B cell (primary cell): Measurements from ENCODE around the gene PDCD2L. TPM values are rescaled to one million over a fixed set of nuclear protein-coding genes. Genes with fewer than 3 reads are reported as not detected.
"Not testable (repeated sequence)": the region's sequence is repeated elsewhere in the genome, so short reads cannot be mapped to it uniquely, and the experiment has no call there.

ENCODE experiments used
- ATAC-seq: fragments of 200-7000 bp; cut with Tn5 transposase; one replicate; pipeline ENCODE4 v1.10.0; 2021; ENCODE audit warnings: low read depth, mild to moderate bottlenecking, moderate number of reproducible peaks, moderate library complexity
- CTCF ChIA-PET: fragments of 350-600 bp; sonication (Branson Sonifier 250); formaldehyde crosslinking; loops from one replicate; lab custom pipeline; 2021; ENCODE audit warnings: antibody characterized with exemption, inconsistent platforms; lab: Charles Lee
- POLR2A ChIA-PET: fragments of 350-600 bp; sonication (Branson Sonifier 250); formaldehyde crosslinking; loops from one replicate; lab custom pipeline; 2021; ENCODE audit warnings: antibody characterized with exemption; lab: Charles Lee
- DNase-seq: peaks from one replicate; pipeline ENCODE4 v3.0.0; 2013
- H2AFZ ChIP-seq: 2 replicates; pipeline ENCODE4 v1.6.1; 2012; ENCODE audit warnings: mild to moderate bottlenecking, low read depth, low read length; ENCODE audit not compliant: insufficient read depth, poor library complexity, severe bottlenecking
- H3K27ac ChIP-seq, 2 donors: 1 replicate in 1 of 2; 2 replicates in 1 of 2; pipeline ENCODE4 v1.5.1; 2012 to 2013; ENCODE audit warnings: low read length in 2 of 2, mild to moderate bottlenecking in 2 of 2, moderate library complexity in 1 of 2
- H3K27me3 ChIP-seq, 4 experiments: fragments of 200-600 bp in 1 of 4; sonication (generic) in 1 of 4; replicated peaks in 1 of 4; 1 replicate in 2 of 4; 2 replicates in 2 of 4; pipeline versions ENCODE4 v1.6.1 to v1.7.0; 2013 to 2016; ENCODE audit warnings: low read length in 3 of 4, mild to moderate bottlenecking in 2 of 4, mixed read lengths in 1 of 4, moderate library complexity in 1 of 4; ENCODE audit not compliant: insufficient read depth in 4 of 4, control insufficient read depth in 3 of 4; ENCODE audit errors: control extremely low read depth in 1 of 4
- H3K36me3 ChIP-seq, 2 experiments: replicated peaks in 1 of 2; 1 replicate in 1 of 2; 2 replicates in 1 of 2; pipeline versions ENCODE4 v1.6.1 to v1.7.1; 2013; ENCODE audit warnings: low read length in 1 of 2; ENCODE audit not compliant: insufficient read depth in 2 of 2, control insufficient read depth in 1 of 2; ENCODE audit errors: control extremely low read depth in 1 of 2, extremely low read depth in 1 of 2
- H3K4me1 ChIP-seq, 2 donors: fragments of 200-600 bp in 1 of 2; sonication (generic) in 1 of 2; 1 replicate in 1 of 2; 2 replicates in 1 of 2; pipeline versions ENCODE4 v1.5.1 to v1.6.1; 2013 to 2017; ENCODE audit warnings: low read length in 2 of 2; ENCODE audit not compliant: control insufficient read depth in 2 of 2, insufficient read depth in 2 of 2
- H3K4me2 ChIP-seq: replicated peaks from 2 replicates; pipeline ENCODE3; 2012; ENCODE audit warnings: mild to moderate bottlenecking, low read depth, low read length; ENCODE audit not compliant: poor library complexity, severe bottlenecking
- H3K4me3 ChIP-seq, 5 experiments: fragments of 200-600 bp in 1 of 5; sonication (generic) in 1 of 5; 1 replicate in 3 of 5; 2 replicates in 2 of 5; pipeline versions ENCODE4 v1.5.1 to v1.7.0; 2011 to 2016; ENCODE audit warnings: low read length in 4 of 5, mild to moderate bottlenecking in 4 of 5, low read depth in 2 of 5, control low read depth in 1 of 5, moderate library complexity in 1 of 5; ENCODE audit not compliant: insufficient read depth in 1 of 5; ENCODE audit errors: control extremely low read depth in 1 of 5, extremely low read depth in 1 of 5
- H3K79me2 ChIP-seq: fragments of 200-600 bp; sonication (generic); one replicate; pipeline ENCODE4 v1.6.0; 2016; ENCODE audit warnings: low read length; ENCODE audit not compliant: control insufficient read depth, insufficient read depth
- H3K9ac ChIP-seq: fragments of 200-600 bp; sonication (generic); 2 replicates; pipeline ENCODE4 v1.6.1; 2017; ENCODE audit warnings: mild to moderate bottlenecking, low read length, moderate library complexity
- H3K9me3 ChIP-seq, 3 donors: one replicate each; pipeline versions ENCODE4 v1.6.1 to v1.7.1; 2013; ENCODE audit warnings: low read length in 2 of 3; ENCODE audit not compliant: control insufficient read depth in 2 of 3, insufficient read depth in 1 of 3; ENCODE audit errors: control extremely low read depth in 1 of 3
- H4K20me1 ChIP-seq: 2 replicates; pipeline ENCODE4 v1.6.0; 2012; ENCODE audit warnings: mild to moderate bottlenecking, low read length; ENCODE audit not compliant: insufficient read depth, control insufficient read depth, poor library complexity, severe bottlenecking
- H3K27ac Mint-ChIP-seq: one replicate; pipeline ENCODE4 v1.8.0; 2021; ENCODE audit warnings: mixed read lengths
- H3K27me3 Mint-ChIP-seq: one replicate; pipeline ENCODE4 v1.8.0; 2021; ENCODE audit warnings: mixed read lengths
- H3K4me1 Mint-ChIP-seq: one replicate; pipeline ENCODE4 v1.8.0; 2021; ENCODE audit warnings: mixed read lengths
- H3K4me3 Mint-ChIP-seq: one replicate; pipeline ENCODE4 v1.8.0; 2021; ENCODE audit warnings: mixed read lengths
- H3K9me3 Mint-ChIP-seq: one replicate; pipeline ENCODE4 v1.8.0; 2022; ENCODE audit warnings: mixed read lengths; ENCODE audit not compliant: insufficient read depth
- EZH2 ChIP-seq: IDR thresholded peaks from 2 replicates; pipeline ENCODE4 v1.6.1; 2012; ENCODE audit warnings: borderline replicate concordance, low read depth, mild to moderate bottlenecking, moderate library complexity, low read length; ENCODE audit not compliant: insufficient read depth, poor library complexity, severe bottlenecking
- WGBS: methylation state at CpG from one replicate; pipeline ENCODE4 v1.1.5; 2013; ENCODE audit warnings: missing lambda C conversion rate; ENCODE audit not compliant: insufficient coverage; 5-methylcytosine and 5-hydroxymethylcytosine counted together
- intact Hi-C: fragments of 100-400 bp; cut with micrococcal nuclease; formaldehyde crosslinking; loops from one replicate; pipeline ENCODE4 v1.10.0; 2022
- polyA plus RNA-seq: library from polyadenylated mRNA; depleted of rRNA; stranded (reverse); fragments of >200 nt; gene quantifications from 2 replicates; pipeline ENCODE4 v1.2.3, GENCODE V29; 2012
- total RNA-seq, 2 donors: library from RNA; stranded (reverse); fragments of 120-200 nt in 1 of 2; gene quantifications; 1 replicate in 1 of 2; 2 replicates in 1 of 2; pipeline versions ENCODE4 v1.2.3 to v1.2.4, GENCODE V29; 2013 to 2022
- TF ChIP-seq, protein P1 (sequence below): fragments of 200-600 bp; IDR thresholded peaks from one replicate; pipeline ENCODE4 v1.8.0; 2022; ENCODE audit warnings: antibody characterized with exemption, mild to moderate bottlenecking

Gene PDCD2L
- total and polyA plus RNA-seq, 2 donors (not counting 1 experiment from before 2014, with no cell fraction given): 11.3 to 16.7 TPM

DNA sequence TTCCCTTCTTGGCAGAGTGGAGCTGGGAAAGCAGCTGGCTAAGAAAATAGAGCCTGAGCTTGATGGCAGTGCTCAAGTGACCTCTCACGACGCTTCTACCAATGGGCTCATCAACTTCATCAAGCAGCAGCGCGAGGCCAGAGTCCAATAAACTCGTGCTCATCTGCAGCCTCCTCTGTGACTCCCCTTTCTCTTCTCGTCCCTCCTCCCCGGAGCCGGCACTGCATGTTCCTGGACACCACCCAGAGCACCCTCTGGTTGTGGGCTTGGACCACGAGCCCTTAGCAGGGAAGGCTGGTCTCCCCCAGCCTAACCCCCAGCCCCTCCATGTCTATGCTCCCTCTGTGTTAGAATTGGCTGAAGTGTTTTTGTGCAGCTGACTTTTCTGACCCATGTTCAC is 4.3 kb upstream of the PDCD2L start:
- Mint-ChIP-seq H3K4me1 (peaks cover 10% of the 10 kb centered on the region), H3K27me3 (no peaks in the 10 kb centered on the region), H3K9me3 (no peaks in the 10 kb centered on the region), H3K27ac (no peak overlapping the region), H3K4me3 (no peak overlapping the region)
- peaks cover 0 to 2% of the 10 kb centered on the region in 2 donors for H3K4me1 ChIP-seq
- DNase-seq: no peak
- no peaks in the 10 kb centered on the region for H4K20me1 ChIP-seq
- no peaks in the 10 kb centered on the region for H3K27me3 ChIP-seq
- H2AFZ ChIP-seq: no peak overlapping the region
- H3K9ac ChIP-seq: no peak overlapping the region
- ChIA-PET CTCF (interaction anchor here (0.7 kb wide), 1 partner anchor 1303 kb away, joined by 3 read pairs; no protein-coding TSS in a partner anchor), POLR2A (no interaction called here)
- no peak for ATAC-seq
- H3K4me2 ChIP-seq: no peak overlapping the region
- peaks cover 10% of the 10 kb centered on the region for H3K79me2 ChIP-seq
- no peak overlapping the region for H3K4me3 ChIP-seq
- WGBS: 100% methylated on average over 7 of the region's 9 CpGs
- TF ChIP-seq, protein P1, sequence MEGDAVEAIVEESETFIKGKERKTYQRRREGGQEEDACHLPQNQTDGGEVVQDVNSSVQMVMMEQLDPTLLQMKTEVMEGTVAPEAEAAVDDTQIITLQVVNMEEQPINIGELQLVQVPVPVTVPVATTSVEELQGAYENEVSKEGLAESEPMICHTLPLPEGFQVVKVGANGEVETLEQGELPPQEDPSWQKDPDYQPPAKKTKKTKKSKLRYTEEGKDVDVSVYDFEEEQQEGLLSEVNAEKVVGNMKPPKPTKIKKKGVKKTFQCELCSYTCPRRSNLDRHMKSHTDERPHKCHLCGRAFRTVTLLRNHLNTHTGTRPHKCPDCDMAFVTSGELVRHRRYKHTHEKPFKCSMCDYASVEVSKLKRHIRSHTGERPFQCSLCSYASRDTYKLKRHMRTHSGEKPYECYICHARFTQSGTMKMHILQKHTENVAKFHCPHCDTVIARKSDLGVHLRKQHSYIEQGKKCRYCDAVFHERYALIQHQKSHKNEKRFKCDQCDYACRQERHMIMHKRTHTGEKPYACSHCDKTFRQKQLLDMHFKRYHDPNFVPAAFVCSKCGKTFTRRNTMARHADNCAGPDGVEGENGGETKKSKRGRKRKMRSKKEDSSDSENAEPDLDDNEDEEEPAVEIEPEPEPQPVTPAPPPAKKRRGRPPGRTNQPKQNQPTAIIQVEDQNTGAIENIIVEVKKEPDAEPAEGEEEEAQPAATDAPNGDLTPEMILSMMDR: no peak
- TF ChIP-seq EZH2: no peak
- no peak overlapping the region for H3K27ac ChIP-seq
- H3K36me3 ChIP-seq: peaks cover 4 to 32% of the 10 kb centered on the region in 2 experiments
- H3K9me3 ChIP-seq: no peaks in the 10 kb centered on the region
- intact Hi-C loops: no loop called here

- WGBS: 96% methylated on average over 3 of the region's 8 CpGs
- POLR2A ChIA-PET: interaction anchor here (0.7 kb wide), 1 partner anchor 17 kb away, joined by 3 read pairs; no protein-coding TSS in a partner anchor
- H3K27ac Mint-ChIP-seq: not testable (repeated sequence)
Measured at GRCh38 chr19:34400844-34401243, 3.4 kb upstream of the PDCD2L start.

More at GRCh38 chr19:34400844-34401243, 3.4 kb upstream of the PDCD2L start:
- peaks cover 12% of the 10 kb centered on the region for H3K4me1 Mint-ChIP-seq
- H3K9me3 ChIP-seq, H3K9ac ChIP-seq, H3K27ac ChIP-seq, H3K27me3 ChIP-seq, H3K4me1 ChIP-seq, H3K27me3 Mint-ChIP-seq, H3K9me3 Mint-ChIP-seq, H2AFZ ChIP-seq, H3K4me3 ChIP-seq, ATAC-seq, H4K20me1 ChIP-seq, H3K4me2 ChIP-seq, H3K4me3 Mint-ChIP-seq, DNase-seq, intact Hi-C loops, CTCF ChIA-PET: not testable (repeated sequence)
- peaks cover 19% of the 10 kb centered on the region for H3K79me2 ChIP-seq
- H3K36me3 ChIP-seq: peaks cover 4 to 25% of the 10 kb centered on the region in 2 experiments
